Activated naive CD8-positive, alpha-beta T cell (primary cell): Measurements from ENCODE around the gene AUP1.

ENCODE experiments used
- H3K27ac Mint-ChIP-seq: one replicate; pipeline ENCODE4 v1.8.0; 2021; ENCODE audit warnings: mixed read lengths
- H3K27me3 Mint-ChIP-seq: one replicate; pipeline ENCODE4 v1.8.0; 2021; ENCODE audit warnings: mixed read lengths
- H3K36me3 Mint-ChIP-seq: one replicate; pipeline ENCODE4 v1.8.0; 2021; ENCODE audit warnings: mixed read lengths
- H3K4me1 Mint-ChIP-seq: one replicate; pipeline ENCODE4 v1.8.0; 2021; ENCODE audit warnings: low read depth, mixed read lengths
- H3K4me3 Mint-ChIP-seq: one replicate; pipeline ENCODE4 v1.8.0; 2021; ENCODE audit warnings: mild to moderate bottlenecking, mixed read lengths
- H3K9me3 Mint-ChIP-seq: one replicate; pipeline ENCODE4 v1.8.0; 2021; ENCODE audit warnings: low read depth, mixed read lengths

AUP1 gene

DNA sequence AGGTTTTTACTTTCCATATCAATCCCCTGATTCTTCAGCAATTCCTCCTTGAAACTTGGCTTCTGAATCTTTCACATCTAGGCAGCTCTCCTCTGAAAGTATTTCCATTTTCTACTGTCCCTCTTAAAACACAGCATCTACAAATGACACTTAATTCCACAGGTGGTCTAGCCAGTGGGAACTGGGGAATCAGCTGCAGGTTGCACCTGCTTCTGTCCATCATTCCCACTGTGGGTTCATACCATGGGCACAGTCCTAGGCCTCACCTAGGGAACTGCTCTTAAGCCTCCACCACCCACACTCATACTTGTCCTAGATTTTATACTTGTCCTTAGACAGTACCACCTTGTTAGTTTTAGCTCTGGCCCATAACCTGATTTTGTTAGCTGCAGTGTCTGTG, 22.0 kb upstream of the AUP1 start:
- Mint-ChIP-seq H3K4me1 (peaks cover 13% of the 10 kb centered on the region), H3K4me3 (no peak overlapping the region), H3K27me3 (peaks cover 28% of the 10 kb centered on the region), H3K36me3 (no peaks in the 10 kb centered on the region), H3K27ac (no peak overlapping the region), H3K9me3 (no peaks in the 10 kb centered on the region)

DNA sequence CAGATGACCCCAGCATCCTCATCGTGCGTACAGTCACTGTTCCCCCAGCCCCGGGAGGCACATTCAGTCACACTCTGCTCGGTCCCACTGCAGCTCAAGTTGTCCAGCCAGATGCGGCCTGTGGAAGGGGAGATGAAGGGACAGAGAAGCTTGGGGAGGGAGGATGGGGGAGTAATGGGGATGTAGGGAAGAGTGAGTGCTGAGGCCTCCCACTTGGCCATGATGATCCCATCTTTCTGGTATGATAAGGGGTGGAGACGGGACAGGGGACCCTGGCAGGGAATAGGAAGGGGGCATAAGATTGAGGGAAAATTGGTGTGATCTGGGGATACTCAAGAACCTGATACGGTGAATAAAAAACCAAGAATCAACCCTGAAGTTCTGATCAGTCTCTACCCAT, 20.7 kb upstream of the AUP1 start:
- H3K36me3 Mint-ChIP-seq, result no peaks in the 10 kb centered on the region
- H3K9me3 Mint-ChIP-seq, result no peaks in the 10 kb centered on the region
- H3K4me3 Mint-ChIP-seq, result peak overlapping the region; percentile 70
- H3K4me1 Mint-ChIP-seq, result peaks cover 11% of the 10 kb centered on the region
- H3K27ac Mint-ChIP-seq, result no peak overlapping the region
- H3K27me3 Mint-ChIP-seq, result peaks cover 29% of the 10 kb centered on the region

DNA sequence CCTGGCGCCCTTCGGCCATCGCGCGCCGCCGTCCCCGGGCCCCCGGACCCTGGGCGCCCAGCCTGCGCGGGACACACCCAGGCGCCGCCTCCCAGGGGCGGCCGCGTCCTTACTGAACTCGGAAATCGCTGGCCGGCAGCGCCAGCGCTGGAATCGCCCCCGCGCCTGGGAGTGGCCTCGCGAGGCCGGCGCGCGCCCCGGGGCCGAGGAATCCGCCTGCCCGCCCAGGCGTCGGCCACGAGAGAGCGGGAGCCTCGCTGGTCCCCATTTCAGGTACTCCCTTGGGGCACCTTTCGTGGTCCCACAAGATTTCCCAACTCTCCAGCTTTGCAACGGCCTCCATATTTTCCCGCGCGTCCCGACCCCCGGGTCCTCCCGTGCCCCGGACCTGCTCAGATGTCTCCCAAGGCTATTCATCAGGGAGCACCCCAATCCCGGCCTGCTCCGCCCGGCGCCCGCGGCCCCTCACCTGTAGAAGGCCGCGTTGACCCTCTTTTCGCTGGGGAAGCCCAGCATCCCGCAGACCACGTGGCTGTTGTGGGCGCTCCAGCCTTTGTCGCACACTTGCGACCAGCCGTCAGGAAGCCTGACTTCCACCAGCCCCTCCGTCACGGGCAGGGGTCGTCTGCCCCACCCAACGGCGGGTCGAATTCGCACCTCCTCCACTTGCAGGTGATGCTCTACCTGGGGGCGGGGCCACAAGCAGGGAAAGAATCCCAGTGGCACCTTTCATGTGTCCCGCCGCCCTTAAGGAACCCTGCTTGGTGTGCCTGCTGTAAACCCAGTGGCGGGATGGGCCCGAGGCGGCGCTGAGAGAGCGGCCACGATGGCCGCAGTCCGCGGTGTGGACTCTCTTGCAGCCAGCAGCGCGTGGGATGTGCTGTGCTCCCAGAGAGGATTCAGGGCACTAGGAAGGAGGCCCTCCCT, 19.7 kb upstream of the AUP1 start:
- Mint-ChIP-seq H3K36me3 (no peaks in the 10 kb centered on the region), H3K4me1 (peaks cover 10% of the 10 kb centered on the region), H3K27me3 (peaks cover 32% of the 10 kb centered on the region), H3K27ac (no peak overlapping the region), H3K4me3 (peak overlapping the region; percentile 70), H3K9me3 (no peaks in the 10 kb centered on the region)

DNA sequence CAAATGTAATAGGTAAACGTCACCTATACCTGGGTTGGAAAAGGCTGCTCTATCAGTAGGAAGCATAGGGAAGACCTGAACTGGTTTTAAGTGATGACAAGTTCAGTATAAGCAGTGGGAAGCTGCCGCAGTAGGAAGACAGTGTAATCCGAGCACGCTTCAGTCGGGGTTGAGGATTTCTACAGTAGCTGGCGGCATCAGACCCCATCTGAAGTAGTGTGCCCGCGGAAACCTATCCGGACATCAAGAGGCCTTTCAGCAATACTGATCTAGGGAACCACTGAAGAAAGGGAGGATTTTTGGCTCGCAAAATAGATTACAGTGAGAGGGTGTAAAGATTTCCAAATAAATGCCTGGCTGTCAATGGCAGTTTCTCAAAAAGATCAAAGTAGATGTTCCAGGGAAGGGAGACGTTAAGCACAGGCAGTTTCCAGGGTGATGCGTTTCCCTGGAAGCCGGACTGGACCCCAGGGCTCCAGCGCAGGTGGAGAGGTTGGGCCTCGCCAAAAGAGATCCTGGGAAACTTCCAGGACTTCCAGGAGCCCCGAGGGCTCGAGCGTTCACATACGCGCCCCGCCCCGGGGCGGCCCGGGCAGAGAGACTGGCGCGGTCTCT, 18.9 kb upstream of the AUP1 start:
- Mint-ChIP-seq H3K27me3 (peaks cover 33% of the 10 kb centered on the region), H3K9me3 (no peaks in the 10 kb centered on the region), H3K36me3 (no peaks in the 10 kb centered on the region), H3K27ac (no peak overlapping the region), H3K4me1 (peaks cover 8% of the 10 kb centered on the region), H3K4me3 (peak overlapping the region; percentile 87)

DNA sequence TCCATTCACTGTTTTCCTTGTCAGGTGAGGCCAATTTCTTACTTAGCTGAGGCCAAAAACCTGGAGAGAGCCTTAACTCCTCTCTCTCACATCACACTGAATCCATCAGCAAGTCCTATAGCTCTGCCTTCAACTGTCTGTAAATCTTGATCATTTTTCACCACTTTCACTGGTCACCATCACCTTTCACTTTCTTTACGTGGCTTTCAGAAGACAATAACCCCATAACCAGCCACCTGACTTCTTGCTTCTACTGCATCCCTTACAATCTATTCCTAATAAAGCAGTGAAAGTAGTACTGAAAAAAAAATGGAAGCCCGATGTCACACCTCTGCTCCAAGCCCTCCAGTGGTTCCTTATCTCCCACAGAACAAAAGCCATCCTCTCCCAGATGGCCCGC, 16.5 kb upstream of the AUP1 start:
- Mint-ChIP-seq H3K36me3 (peaks cover 2% of the 10 kb centered on the region), H3K27me3 (peaks cover 36% of the 10 kb centered on the region), H3K27ac (no peak overlapping the region)

DNA sequence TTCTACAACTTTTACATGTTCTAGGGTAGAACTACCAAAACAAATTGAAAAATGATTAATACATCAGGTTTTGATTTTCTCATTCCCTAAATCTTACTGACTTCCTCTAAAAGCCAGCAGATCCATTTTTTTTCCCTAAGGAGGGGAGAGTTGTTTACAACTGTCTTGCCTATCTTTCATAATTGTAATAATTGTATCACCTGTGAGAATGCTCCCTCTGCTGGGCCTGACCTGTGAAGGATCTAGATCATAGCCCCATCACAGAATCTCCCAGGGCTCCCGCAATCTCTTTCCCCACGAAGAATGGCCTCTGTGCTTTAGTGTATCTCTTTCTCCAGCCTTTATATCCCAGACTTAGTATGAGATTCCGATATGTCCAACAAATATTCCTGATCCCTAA, 15.1 kb upstream of the AUP1 start:
- H3K27ac Mint-ChIP-seq, result no peak overlapping the region
- peaks cover 28% of the 10 kb centered on the region for H3K27me3 Mint-ChIP-seq
- H3K4me1 Mint-ChIP-seq, result peaks cover 7% of the 10 kb centered on the region
- H3K4me3 Mint-ChIP-seq, result no peak overlapping the region
- peaks cover 2% of the 10 kb centered on the region for H3K36me3 Mint-ChIP-seq
- H3K9me3 Mint-ChIP-seq, result no peaks in the 10 kb centered on the region

More for the DNA sequence above, 16.5 kb upstream of the AUP1 start:
- H3K9me3 Mint-ChIP-seq, result no peaks in the 10 kb centered on the region
- peaks cover 8% of the 10 kb centered on the region for H3K4me1 Mint-ChIP-seq
- H3K4me3 Mint-ChIP-seq, result no peak overlapping the region

DNA sequence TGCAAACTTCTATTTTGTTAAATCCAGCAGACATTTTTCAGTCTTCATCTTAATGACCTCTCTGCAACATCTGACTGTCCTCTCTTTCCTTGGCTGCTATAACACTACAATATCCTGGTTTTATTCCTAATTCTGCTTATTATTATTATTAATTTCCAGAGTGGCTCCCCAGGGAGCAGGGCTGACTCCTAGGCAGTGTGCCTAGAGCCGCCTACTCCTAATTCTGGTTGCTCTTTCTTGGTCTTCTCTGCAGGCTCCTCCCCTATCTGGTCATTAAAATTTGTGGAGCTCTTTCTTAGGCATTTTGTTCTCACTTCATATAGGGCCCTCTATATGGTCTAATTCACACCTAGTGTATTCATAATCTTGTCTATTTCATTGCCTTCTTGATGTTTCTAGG, 13.5 kb upstream of the AUP1 start:
- Mint-ChIP-seq H3K4me3 (no peak overlapping the region), H3K4me1 (no peaks in the 10 kb centered on the region), H3K27ac (no peak overlapping the region), H3K36me3 (peaks cover 2% of the 10 kb centered on the region), H3K27me3 (peaks cover 21% of the 10 kb centered on the region), H3K9me3 (no peaks in the 10 kb centered on the region)

DNA sequence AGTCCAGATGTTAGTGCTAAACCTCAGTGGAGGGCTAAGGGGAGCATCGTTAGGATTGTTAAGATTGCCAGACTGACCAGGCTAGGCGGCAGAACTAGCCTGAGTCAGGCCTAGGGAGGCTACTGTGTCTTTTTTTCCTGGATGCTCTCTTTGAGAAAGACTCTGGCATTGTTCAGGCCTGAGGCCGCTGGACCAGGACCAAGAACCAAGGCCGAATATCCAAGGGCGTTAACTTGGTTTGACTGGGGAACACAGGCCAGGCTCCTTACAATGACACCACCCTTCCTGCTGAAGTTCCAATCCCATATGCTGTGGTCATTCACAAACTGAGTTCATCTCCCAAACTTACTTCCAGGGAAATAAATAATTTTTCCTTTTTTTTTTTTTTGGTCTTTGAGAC, 10.8 kb upstream of the AUP1 start:
- Mint-ChIP-seq H3K36me3 (peaks cover 2% of the 10 kb centered on the region), H3K9me3 (no peaks in the 10 kb centered on the region), H3K4me3 (no peak overlapping the region), H3K27ac (no peak overlapping the region), H3K27me3 (peaks cover 15% of the 10 kb centered on the region), H3K4me1 (no peaks in the 10 kb centered on the region)

DNA sequence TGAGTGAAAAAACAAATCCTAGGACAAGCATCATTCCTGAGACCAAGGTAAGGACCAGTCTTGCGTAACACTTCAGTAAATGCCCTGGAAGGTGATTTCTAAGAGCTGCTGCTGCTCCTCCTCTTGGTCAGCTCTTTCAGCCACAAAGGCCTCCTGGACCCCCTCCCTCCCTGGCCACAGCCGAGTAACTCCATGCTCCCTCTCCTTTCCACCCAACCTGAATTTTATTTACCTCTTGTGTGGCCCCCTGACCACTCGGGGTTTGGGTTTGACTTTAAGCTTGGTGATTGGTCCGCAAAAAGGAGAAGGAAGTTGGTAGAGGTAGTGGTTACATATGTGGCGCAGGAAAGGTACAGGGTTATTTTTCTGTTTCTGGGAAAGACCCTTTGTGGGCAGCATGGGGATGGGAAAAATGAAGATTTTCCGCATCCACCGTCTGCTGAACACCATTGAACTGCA, 9.4 kb upstream of the AUP1 start:
- H3K27ac Mint-ChIP-seq, result no peak overlapping the region
- no peaks in the 10 kb centered on the region for H3K4me1 Mint-ChIP-seq
- H3K9me3 Mint-ChIP-seq, result no peaks in the 10 kb centered on the region
- no peak overlapping the region for H3K4me3 Mint-ChIP-seq
- H3K36me3 Mint-ChIP-seq, result peaks cover 2% of the 10 kb centered on the region
- peaks cover 11% of the 10 kb centered on the region for H3K27me3 Mint-ChIP-seq

DNA sequence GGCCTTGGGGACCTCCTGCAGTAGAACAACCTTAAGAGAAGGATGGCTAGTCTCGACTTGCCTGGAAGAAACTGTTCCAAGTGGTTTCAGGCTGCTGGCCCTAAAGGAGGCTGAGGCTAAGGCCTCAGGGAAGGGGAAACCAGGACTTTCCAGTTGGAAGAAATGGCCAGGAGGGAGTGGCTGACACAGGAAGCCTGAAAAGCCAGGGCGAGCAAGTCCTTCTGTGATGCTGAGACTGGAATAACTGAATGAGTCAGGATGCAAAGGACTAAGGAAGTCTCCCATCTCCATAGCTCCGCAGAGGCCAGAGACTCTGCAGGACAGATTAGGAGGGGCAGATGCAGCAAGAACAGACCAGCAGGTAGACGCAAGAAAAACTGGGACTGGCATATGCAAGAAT, 7.6 kb upstream of the AUP1 start:
- H3K4me3 Mint-ChIP-seq, result no peak overlapping the region
- H3K4me1 Mint-ChIP-seq, result peaks cover 4% of the 10 kb centered on the region
- H3K27ac Mint-ChIP-seq, result no peak overlapping the region
- H3K9me3 Mint-ChIP-seq, result no peaks in the 10 kb centered on the region
- H3K36me3 Mint-ChIP-seq, result peaks cover under 1% of the 10 kb centered on the region
- H3K27me3 Mint-ChIP-seq, result peaks cover 4% of the 10 kb centered on the region

DNA sequence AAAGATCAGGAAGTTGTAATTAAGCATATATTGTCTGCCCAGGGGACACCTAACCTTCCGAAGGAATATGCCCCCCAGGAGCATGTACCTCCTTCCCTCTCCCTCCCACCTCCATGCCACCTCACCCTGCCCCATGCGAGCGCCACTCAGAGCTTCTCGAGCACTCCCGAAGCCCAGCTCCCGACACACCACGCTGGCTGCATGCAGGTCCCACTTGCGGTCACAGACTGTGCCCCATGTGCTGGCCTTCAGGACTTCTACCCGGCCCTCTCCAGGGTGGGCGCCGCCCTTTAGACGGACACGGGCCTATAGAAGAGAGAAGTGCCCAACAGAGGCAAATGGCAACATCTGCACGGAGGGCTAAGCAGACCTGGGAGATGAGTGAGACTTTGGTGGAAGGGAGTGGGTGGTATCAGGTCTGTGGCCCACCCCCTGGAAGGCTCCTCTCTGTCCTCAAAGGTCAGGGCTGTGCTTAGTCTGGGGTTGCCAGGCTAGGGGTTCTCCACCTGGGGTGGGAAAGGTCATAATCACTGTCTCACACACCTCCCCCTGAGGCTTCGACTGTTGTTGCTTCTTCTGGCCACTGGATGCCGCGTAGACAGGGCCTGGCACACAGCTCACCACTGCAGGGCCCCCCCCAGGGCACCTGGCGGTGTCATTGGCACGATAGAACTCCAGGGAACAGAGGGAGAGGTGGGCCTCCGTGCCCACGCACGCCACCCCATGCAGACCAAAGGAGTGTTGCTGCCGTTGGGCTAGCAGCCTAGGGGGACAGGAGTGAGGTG, 6.9 kb upstream of the AUP1 start:
- peaks cover 3% of the 10 kb centered on the region for H3K27me3 Mint-ChIP-seq
- no peaks in the 10 kb centered on the region for H3K9me3 Mint-ChIP-seq
- H3K4me3 Mint-ChIP-seq, result no peak overlapping the region
- H3K4me1 Mint-ChIP-seq, result peaks cover 10% of the 10 kb centered on the region
- H3K36me3 Mint-ChIP-seq, result peaks cover 2% of the 10 kb centered on the region
- H3K27ac Mint-ChIP-seq, result no peak overlapping the region

DNA sequence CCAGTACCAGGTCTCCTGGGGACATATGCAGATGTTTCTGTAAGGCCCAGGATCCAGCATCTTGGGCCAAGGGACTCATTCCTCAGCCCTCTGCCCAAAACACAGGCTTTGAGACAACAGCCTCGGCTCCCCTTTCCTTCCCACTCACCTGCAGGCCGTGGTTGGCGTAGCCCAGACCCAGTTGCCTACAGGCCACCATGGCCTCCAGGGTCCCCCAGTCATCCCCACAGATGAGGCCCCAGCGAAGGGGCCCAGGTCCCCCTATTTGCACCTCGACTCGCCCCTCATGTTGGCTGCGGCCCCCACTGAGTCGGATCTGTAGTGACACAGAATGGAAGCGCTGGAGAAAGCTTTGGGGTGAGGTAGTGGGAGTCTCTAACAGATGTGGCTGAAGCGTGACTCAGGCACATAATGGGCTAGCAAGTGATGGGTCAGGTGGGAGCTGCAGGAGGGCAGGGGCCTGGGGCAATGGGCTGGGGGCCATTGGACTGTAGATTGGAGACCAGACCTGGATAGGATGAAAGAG, 6.0 kb upstream of the AUP1 start:
- Mint-ChIP-seq H3K27ac (no peak overlapping the region), H3K27me3 (peaks cover 3% of the 10 kb centered on the region), H3K9me3 (no peaks in the 10 kb centered on the region), H3K4me1 (peaks cover 19% of the 10 kb centered on the region), H3K4me3 (no peak overlapping the region), H3K36me3 (peaks cover 2% of the 10 kb centered on the region)

DNA sequence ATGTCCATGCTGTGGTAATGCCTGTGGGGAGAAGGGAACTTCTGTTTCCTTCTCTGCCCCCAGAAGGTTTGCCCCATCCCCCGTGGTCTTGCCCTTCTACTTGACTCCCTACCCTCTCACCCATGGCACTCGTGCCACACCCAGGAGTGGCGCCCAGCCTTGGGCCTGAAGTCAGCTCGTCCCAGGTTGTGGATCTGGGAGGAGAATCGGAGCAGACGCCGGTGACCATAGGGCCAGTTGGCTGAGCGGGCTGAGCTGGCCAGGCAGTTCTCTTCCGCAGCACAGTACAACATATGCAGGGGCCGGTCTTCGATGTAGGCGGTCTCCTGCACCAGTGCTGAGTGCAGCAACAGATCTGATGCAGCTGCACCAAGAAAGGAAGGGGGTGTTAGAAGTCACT, 4.9 kb upstream of the AUP1 start:
- Mint-ChIP-seq H3K4me3 (no peak overlapping the region), H3K9me3 (no peaks in the 10 kb centered on the region), H3K36me3 (peaks cover 2% of the 10 kb centered on the region), H3K27me3 (peaks cover 3% of the 10 kb centered on the region), H3K27ac (no peak overlapping the region), H3K4me1 (peaks cover 20% of the 10 kb centered on the region)

DNA sequence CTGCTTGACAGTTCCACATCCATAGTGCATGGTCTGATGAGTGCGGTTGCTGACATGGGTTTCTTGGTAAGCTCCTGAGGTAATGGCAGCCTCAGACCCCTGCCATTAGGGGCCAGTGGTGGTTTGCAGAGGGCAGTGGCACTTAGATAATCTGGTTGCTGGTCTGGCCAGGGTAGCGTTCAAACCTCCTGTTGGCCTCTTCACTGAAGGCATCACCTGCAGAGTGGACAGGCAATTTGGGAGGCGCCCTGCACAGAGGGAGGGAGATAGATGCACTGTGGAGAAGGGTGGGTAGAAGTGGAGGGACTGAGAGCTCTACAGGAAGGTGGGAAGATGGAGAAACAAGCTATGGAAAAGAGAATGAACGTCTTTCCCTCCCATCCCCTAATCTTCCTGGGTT, 4.0 kb upstream of the AUP1 start:
- Mint-ChIP-seq H3K4me1 (peaks cover 20% of the 10 kb centered on the region), H3K27ac (no peak overlapping the region), H3K36me3 (peaks cover 6% of the 10 kb centered on the region), H3K27me3 (peaks cover 2% of the 10 kb centered on the region), H3K9me3 (no peaks in the 10 kb centered on the region), H3K4me3 (no peak overlapping the region)

DNA sequence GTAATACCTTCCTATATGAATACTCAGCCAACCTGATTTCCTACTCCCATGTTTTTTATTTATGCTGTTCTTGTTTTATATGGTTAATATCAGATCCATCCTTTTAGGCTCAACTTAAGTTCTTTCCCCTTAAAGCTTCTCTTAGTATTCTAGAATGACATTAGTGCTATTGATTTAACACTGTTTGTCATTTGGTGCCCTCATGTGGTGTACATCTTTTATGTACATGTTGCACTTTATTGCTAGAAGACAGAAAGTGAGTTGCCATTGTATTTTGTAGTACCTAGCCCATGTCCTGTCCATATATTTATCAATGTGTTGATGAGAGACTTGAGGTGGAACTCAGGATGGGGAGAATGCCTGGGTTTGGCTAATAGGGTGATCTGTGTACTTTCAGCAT, 2.7 kb upstream of the AUP1 start:
- Mint-ChIP-seq H3K27ac (peak overlapping the region; percentile 7), H3K27me3 (no peaks in the 10 kb centered on the region), H3K9me3 (no peaks in the 10 kb centered on the region), H3K4me1 (peaks cover 27% of the 10 kb centered on the region), H3K36me3 (peaks cover 9% of the 10 kb centered on the region), H3K4me3 (peak overlapping the region; percentile 63)
